KMS-11 (cell line): ENCODE results near the gene AASDH.

Experiments
- H2AFZ ChIP-seq: fragments of 200-600 bp; sonication (generic); 2 replicates; pipeline ENCODE4 v1.6.1; 2016; ENCODE audit warnings: antibody characterized with exemption, mixed run types, low read depth
- H3K27ac ChIP-seq: fragments of 200-600 bp; sonication (generic); 2 replicates; pipeline ENCODE4 v1.6.1; 2016; ENCODE audit warnings: mild to moderate bottlenecking, mixed run types
- H3K27me3 ChIP-seq: fragments of 200-600 bp; sonication (generic); 2 replicates; pipeline ENCODE4 v1.6.1; 2017; ENCODE audit warnings: mild to moderate bottlenecking, low read depth, mixed run types, moderate library complexity; ENCODE audit not compliant: insufficient read depth
- H3K36me3 ChIP-seq: fragments of 200-600 bp; sonication (generic); 2 replicates; pipeline ENCODE4 v1.6.1; 2017; ENCODE audit warnings: mild to moderate bottlenecking, mixed run types; ENCODE audit not compliant: insufficient read depth
- H3K4me1 ChIP-seq: fragments of 200-600 bp; sonication (generic); 2 replicates; pipeline ENCODE4 v1.6.1; 2016; ENCODE audit warnings: mild to moderate bottlenecking, low read depth, mixed run types; ENCODE audit not compliant: poor library complexity, severe bottlenecking
- H3K4me2 ChIP-seq: fragments of 200-600 bp; sonication (generic); 2 replicates; pipeline ENCODE4 v1.7.0; 2016; ENCODE audit warnings: mild to moderate bottlenecking, mixed run types
- H3K4me3 ChIP-seq: fragments of 200-600 bp; sonication (generic); IDR thresholded peaks from 2 replicates; pipeline ENCODE4 v1.6.1; 2017; ENCODE audit warnings: low read depth, low read length, mixed read lengths; ENCODE audit not compliant: insufficient read depth
- H3K79me2 ChIP-seq: fragments of 200-600 bp; sonication (generic); 2 replicates; pipeline ENCODE4 v1.6.1; 2016; ENCODE audit warnings: low read depth, mixed run types; ENCODE audit not compliant: insufficient read depth
- H3K9ac ChIP-seq: fragments of 200-600 bp; sonication (generic); 2 replicates; pipeline ENCODE4 v1.6.1; 2016; ENCODE audit warnings: mild to moderate bottlenecking, mixed run types
- H4K20me1 ChIP-seq: fragments of 200-600 bp; sonication (generic); 2 replicates; pipeline ENCODE4 v1.6.1; 2016; ENCODE audit warnings: mild to moderate bottlenecking, mixed run types; ENCODE audit not compliant: insufficient read depth
- CTCF ChIP-seq: fragments of 200-600 bp; sonication (generic); conservative IDR thresholded peaks from 2 replicates; pipeline ENCODE4 v1.6.1; 2017; ENCODE audit warnings: low read depth, mild to moderate bottlenecking, antibody characterized with exemption, low read length, moderate library complexity, mixed read lengths

AASDH gene

GRCh38 chr4:56430203-56430602, 42.9 kb upstream of the AASDH start:
- Histone ChIP-seq H3K79me2 (peaks cover 99% of the 10 kb centered on the region), H3K27ac (no peak overlapping the region), H3K4me1 (peaks cover 36% of the 10 kb centered on the region), H2AFZ (no peak overlapping the region), H3K4me2 (no peak overlapping the region; the same call in 1 of the 2 replicates), H3K36me3 (peaks cover 4% of the 10 kb centered on the region; the same call in 1 of the 2 replicates), H3K4me3 (no peak overlapping the region), H3K27me3 (no peaks in the 10 kb centered on the region), H4K20me1 (peaks cover 59% of the 10 kb centered on the region), H3K9ac (no peak overlapping the region)
- TF ChIP-seq CTCF = no peak

GRCh38 chr4:56427179-56427578, 39.9 kb upstream of the AASDH start:
- Histone ChIP-seq H3K27me3 (no peaks in the 10 kb centered on the region), H3K4me1 (peaks cover 54% of the 10 kb centered on the region), H3K79me2 (peaks cover 100% of the 10 kb centered on the region), H3K4me3 (no peak overlapping the region), H4K20me1 (peaks cover 84% of the 10 kb centered on the region), H3K36me3 (peaks cover 4% of the 10 kb centered on the region; the same call in 1 of the 2 replicates), H3K4me2 (no peak overlapping the region), H3K27ac (no peak overlapping the region), H3K9ac (no peak overlapping the region), H2AFZ (no peak overlapping the region)
- TF ChIP-seq CTCF = no peak

GRCh38 chr4:56426273-56426672, 39.0 kb upstream of the AASDH start:
- H3K27me3 ChIP-seq = no peaks in the 10 kb centered on the region
- H3K4me2 ChIP-seq = no peak overlapping the region
- peaks cover 100% of the 10 kb centered on the region for H3K79me2 ChIP-seq
- H4K20me1 ChIP-seq = peaks cover 77% of the 10 kb centered on the region
- no peak overlapping the region for H3K9ac ChIP-seq
- TF ChIP-seq CTCF = no peak
- no peak overlapping the region for H2AFZ ChIP-seq
- no peak overlapping the region for H3K4me3 ChIP-seq
- no peaks in the 10 kb centered on the region for H3K36me3 ChIP-seq
- H3K4me1 ChIP-seq = peaks cover 46% of the 10 kb centered on the region
- no peak overlapping the region for H3K27ac ChIP-seq

GRCh38 chr4:56425518-56425917, 38.2 kb upstream of the AASDH start:
- H3K4me3 ChIP-seq = no peak overlapping the region
- no peak overlapping the region for H2AFZ ChIP-seq
- TF ChIP-seq CTCF = no peak
- H3K27me3 ChIP-seq = no peaks in the 10 kb centered on the region
- peaks cover 100% of the 10 kb centered on the region for H3K79me2 ChIP-seq
- peaks cover 74% of the 10 kb centered on the region for H4K20me1 ChIP-seq
- no peak overlapping the region for H3K9ac ChIP-seq
- no peaks in the 10 kb centered on the region for H3K36me3 ChIP-seq
- peaks cover 38% of the 10 kb centered on the region for H3K4me1 ChIP-seq
- H3K27ac ChIP-seq = no peak overlapping the region
- no peak overlapping the region for H3K4me2 ChIP-seq
